ENCODE data around the gene IRX4.

DNA sequence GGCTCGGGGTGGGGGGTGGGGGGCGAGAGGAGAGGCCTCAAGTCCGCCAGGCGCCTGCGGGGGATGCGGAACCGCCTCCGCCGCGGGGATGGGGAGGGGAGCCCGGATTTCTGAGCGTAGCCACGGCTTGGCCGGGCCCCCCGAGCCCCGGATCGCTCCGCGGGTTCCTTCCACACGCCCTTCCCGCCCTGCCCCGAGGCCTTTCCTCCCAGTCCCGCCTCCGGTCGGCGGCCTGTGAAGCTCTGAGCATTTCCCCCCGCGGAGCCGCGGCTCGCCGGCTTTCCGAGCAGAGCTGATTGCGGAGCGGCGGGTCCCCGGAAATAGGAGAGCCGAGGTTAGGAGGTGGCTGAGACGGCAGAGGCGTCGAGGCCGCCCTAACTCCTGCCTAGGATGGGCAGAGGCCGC, 6.1 kb downstream of the IRX4 start:
- TF ChIP-seq, protein P1, sequence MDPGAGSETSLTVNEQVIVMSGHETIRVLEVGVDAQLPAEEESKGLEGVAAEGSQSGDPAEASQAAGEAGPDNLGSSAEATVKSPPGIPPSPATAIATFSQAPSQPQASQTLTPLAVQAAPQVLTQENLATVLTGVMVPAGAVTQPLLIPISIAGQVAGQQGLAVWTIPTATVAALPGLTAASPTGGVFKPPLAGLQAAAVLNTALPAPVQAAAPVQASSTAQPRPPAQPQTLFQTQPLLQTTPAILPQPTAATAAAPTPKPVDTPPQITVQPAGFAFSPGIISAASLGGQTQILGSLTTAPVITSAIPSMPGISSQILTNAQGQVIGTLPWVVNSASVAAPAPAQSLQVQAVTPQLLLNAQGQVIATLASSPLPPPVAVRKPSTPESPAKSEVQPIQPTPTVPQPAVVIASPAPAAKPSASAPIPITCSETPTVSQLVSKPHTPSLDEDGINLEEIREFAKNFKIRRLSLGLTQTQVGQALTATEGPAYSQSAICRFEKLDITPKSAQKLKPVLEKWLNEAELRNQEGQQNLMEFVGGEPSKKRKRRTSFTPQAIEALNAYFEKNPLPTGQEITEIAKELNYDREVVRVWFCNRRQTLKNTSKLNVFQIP (CRISPR knock-in tag; IDR thresholded peaks at IDR 0.05; ENCODE audit: borderline replicate concordance, low read depth) = no peak
- TF ChIP-seq, protein P2, sequence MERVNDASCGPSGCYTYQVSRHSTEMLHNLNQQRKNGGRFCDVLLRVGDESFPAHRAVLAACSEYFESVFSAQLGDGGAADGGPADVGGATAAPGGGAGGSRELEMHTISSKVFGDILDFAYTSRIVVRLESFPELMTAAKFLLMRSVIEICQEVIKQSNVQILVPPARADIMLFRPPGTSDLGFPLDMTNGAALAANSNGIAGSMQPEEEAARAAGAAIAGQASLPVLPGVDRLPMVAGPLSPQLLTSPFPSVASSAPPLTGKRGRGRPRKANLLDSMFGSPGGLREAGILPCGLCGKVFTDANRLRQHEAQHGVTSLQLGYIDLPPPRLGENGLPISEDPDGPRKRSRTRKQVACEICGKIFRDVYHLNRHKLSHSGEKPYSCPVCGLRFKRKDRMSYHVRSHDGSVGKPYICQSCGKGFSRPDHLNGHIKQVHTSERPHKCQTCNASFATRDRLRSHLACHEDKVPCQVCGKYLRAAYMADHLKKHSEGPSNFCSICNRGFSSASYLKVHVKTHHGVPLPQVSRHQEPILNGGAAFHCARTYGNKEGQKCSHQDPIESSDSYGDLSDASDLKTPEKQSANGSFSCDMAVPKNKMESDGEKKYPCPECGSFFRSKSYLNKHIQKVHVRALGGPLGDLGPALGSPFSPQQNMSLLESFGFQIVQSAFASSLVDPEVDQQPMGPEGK (CRISPR knock-in tag; IDR thresholded peaks at IDR 0.05; ENCODE audit: borderline replicate concordance) = no peak
- TF ChIP-seq SNAI2 (CRISPR knock-in tag; IDR thresholded peaks at IDR 0.05) (no peak), RARB (CRISPR knock-in tag; IDR thresholded peaks at IDR 0.05) (no peak), ZFP30 (CRISPR knock-in tag; IDR thresholded peaks at IDR 0.05) (no peak), ZNF70 (CRISPR knock-in tag; IDR thresholded peaks at IDR 0.05) (no peak), ZNF8 (CRISPR knock-in tag; IDR thresholded peaks at IDR 0.05) (no peak), ZFP3 (CRISPR knock-in tag; IDR thresholded peaks at IDR 0.05) (no peak), OSR1 (CRISPR knock-in tag; IDR thresholded peaks at IDR 0.05) (no peak)
